Upper lobe of right lung (tissue), 1 donor: ENCODE data around the gene EFEMP1. TPM values are rescaled to one million over a fixed set of nuclear protein-coding genes. Genes with fewer than 3 reads are reported as not detected.

Experiments
- ATAC-seq: fragments of 200-7000 bp; cut with Tn5 transposase; one replicate; pipeline ENCODE4 v1.9.1; 2020; ENCODE audit warnings: mild to moderate bottlenecking, moderate library complexity
- DNase-seq: peaks from one replicate; pipeline ENCODE4 v3.0.0-alpha.2; 2020
- H3K27ac ChIP-seq: fragments of 200-600 bp; one replicate; pipeline ENCODE4 v1.8.0; 2022
- H3K27me3 ChIP-seq: fragments of 200-600 bp; one replicate; pipeline ENCODE4 v1.8.0; 2022; ENCODE audit warnings: mild to moderate bottlenecking
- H3K36me3 ChIP-seq: fragments of 200-600 bp; one replicate; pipeline ENCODE4 v1.8.0; 2022
- H3K4me1 ChIP-seq: fragments of 200-600 bp; one replicate; pipeline ENCODE4 v1.8.0; 2022
- H3K4me3 ChIP-seq: fragments of 200-600 bp; one replicate; pipeline ENCODE4 v1.8.0; 2022; ENCODE audit warnings: mild to moderate bottlenecking
- H3K9me3 ChIP-seq: fragments of 200-600 bp; one replicate; pipeline ENCODE4 v1.8.0; 2022
- CTCF ChIP-seq: fragments of 200-600 bp; IDR thresholded peaks from one replicate; pipeline ENCODE4 v1.8.0; 2022; ENCODE audit warnings: antibody characterized with exemption
- intact Hi-C: fragments of 100-400 bp; cut with DNase I; formaldehyde crosslinking; loops from one replicate; pipeline ENCODE4 v1.11.0; 2022
- total RNA-seq: library from RNA; stranded (reverse); fragmentation: NEBNext Ultra II Directional; extraction: Animal tissue kit (Norgen Biotek cat#: 25700); gene quantifications from one replicate; pipeline ENCODE4 v1.2.1, GENCODE V29; 2021
- donor health status: DM: no; HTN: yes; CAD: no; lungs with severe emphysema.

The EFEMP1 gene
- total RNA-seq, 1 donor from 2014 or later = 301 TPM

- Histone ChIP-seq H3K4me1 (no peaks in the 10 kb centered on the region), H3K9me3 (no peaks in the 10 kb centered on the region), H3K27ac (no peak overlapping the region), H3K36me3 (no peaks in the 10 kb centered on the region), H3K27me3 (no peaks in the 10 kb centered on the region), H3K4me3 (no peak overlapping the region)
- DNase-seq (no peak), ATAC-seq (no peak)
- intact Hi-C loops = no loop called here
- TF ChIP-seq CTCF = no peak
These were observed 23.7 kb downstream of the EFEMP1 start for GRCh38 chr2:55899881-55900280.

- Histone ChIP-seq H3K36me3 (no peaks in the 10 kb centered on the region), H3K27me3 (no peaks in the 10 kb centered on the region), H3K27ac (no peak overlapping the region), H3K4me3 (no peak overlapping the region), H3K4me1 (no peaks in the 10 kb centered on the region), H3K9me3 (no peaks in the 10 kb centered on the region)
- intact Hi-C loops = no loop called here
- ATAC-seq (no peak), DNase-seq (no peak)
- no peak for TF ChIP-seq CTCF
These were observed 25.1 kb downstream of the EFEMP1 start for GRCh38 chr2:55898386-55899040.

GRCh38 chr2:55896633-55897032 lies 26.9 kb downstream of the EFEMP1 start:
- Histone ChIP-seq H3K9me3 (no peaks in the 10 kb centered on the region), H3K4me3 (no peak overlapping the region), H3K36me3 (no peaks in the 10 kb centered on the region), H3K27me3 (no peaks in the 10 kb centered on the region), H3K4me1 (no peaks in the 10 kb centered on the region), H3K27ac (no peak overlapping the region)
- ATAC-seq (no peak), DNase-seq (no peak)
- TF ChIP-seq CTCF = no peak
- intact Hi-C loops = no loop called here

- Histone ChIP-seq H3K27me3 (no peaks in the 10 kb centered on the region), H3K27ac (no peak overlapping the region), H3K36me3 (no peaks in the 10 kb centered on the region), H3K4me1 (no peaks in the 10 kb centered on the region), H3K4me3 (no peak overlapping the region), H3K9me3 (no peaks in the 10 kb centered on the region)
- DNase-seq (no peak), ATAC-seq (no peak)
- intact Hi-C loops = no loop called here
- TF ChIP-seq CTCF = no peak
These were observed 28.9 kb downstream of the EFEMP1 start for GRCh38 chr2:55894720-55895119.

- intact Hi-C loops = no loop called here
These were observed 31.9 kb downstream of the EFEMP1 start for GRCh38 chr2:55891671-55892094.

More at GRCh38 chr2:55891671-55892094, 31.9 kb downstream of the EFEMP1 start:
- Histone ChIP-seq H3K9me3 (no peaks in the 10 kb centered on the region), H3K27me3 (no peaks in the 10 kb centered on the region), H3K4me3 (no peak overlapping the region), H3K27ac (no peak overlapping the region), H3K36me3 (no peaks in the 10 kb centered on the region), H3K4me1 (peaks cover 4% of the 10 kb centered on the region)
- TF ChIP-seq CTCF = no peak
- DNase-seq (no peak), ATAC-seq (no peak)
